HG02970 (cell line): ENCODE measurements around the gene NPTX1.

Experiments
- ATAC-seq: cut with Tn5 transposase; IDR thresholded peaks from one replicate; pipeline ENCODE4 v1.9.1; 2021; ENCODE audit warnings: mild to moderate bottlenecking, moderate library complexity, moderate number of reproducible peaks; ENCODE audit not compliant: unreplicated experiment, low FRiP score

NPTX1 gene

GRCh38 chr17:80504686-80505413 is 28.4 kb upstream of the NPTX1 start:
- no peak for ATAC-seq

DNA sequence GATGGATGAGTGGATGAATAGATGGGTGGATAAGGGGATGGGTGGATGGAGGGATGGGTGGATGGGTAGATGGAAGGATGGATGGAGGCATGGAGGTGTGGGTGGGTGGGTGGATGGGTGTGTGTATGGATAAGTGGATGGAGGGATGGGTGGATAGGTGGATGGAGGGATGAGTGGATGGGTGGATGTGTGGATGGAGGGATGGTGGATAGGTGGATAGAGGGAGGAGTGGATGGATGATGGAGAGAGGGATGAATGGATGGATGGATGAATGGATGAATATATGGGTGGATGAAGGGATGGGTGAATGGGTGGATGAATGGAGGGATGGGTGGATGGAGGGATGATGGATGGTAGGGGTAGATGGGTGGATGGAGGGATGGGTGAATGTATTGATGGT is 27.5 kb upstream of the NPTX1 start:
- ATAC-seq = no peak

DNA sequence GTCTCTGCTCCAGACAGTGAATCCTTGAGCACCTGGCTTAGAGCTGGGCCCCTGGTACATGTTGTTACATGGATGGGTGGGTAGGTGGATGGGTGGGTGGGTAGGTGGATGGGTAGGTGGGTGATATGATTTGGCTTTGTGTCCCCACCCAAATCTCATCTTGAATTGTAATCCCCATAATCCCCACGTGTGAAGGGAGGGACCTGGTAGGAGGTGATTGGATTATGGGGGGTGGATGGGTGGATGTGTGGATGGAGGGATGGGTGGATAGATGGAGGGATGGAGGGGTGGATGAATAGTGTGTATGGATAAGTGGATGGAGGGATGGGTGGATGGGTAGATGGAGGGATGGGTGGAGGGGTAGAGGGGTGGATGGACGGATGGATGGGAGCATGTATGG is 26.6 kb upstream of the NPTX1 start:
- ATAC-seq = no peak

GRCh38 chr17:80502578-80502877 is 26.1 kb upstream of the NPTX1 start:
- no peak for ATAC-seq

DNA sequence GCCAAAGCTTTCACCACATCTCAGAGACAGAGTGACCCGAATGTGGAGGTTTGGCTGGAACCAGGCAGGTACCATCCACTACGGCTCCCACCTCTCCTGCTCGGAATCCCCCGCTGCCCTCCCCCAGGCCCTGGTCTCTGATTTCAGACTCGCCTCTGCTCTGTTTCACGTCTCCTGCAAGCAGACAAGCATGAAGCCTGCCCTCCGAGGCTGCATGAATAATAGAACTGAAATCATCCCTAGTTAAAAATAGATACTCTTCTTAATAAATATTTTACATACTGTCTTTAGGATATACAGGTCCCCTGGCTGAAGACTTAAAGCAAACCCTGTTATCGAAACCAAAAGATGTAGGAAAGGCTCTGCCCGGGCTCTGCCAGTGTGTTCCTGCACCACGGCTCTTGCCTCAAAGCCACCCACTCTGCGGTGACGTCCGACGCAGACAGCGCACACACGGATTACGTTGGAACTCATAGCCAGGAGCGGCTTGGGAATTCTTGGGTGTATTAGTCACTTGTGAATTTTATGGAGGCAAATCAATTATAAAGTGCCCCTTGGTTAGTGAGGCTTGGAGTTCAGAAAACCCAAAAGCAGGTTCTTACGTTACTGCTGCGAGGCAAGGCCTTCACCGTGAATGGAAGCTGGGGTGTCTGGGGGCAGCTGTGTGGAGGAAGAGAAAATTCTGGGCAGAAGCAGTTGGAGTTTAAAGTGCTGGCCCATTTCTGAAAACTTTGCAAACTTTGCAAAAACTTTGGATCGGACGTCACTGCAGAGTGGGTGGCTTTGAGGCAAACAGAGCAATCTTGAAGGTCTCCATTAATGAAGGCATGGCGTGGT is 25.6 kb upstream of the NPTX1 start:
- no peak for ATAC-seq

DNA sequence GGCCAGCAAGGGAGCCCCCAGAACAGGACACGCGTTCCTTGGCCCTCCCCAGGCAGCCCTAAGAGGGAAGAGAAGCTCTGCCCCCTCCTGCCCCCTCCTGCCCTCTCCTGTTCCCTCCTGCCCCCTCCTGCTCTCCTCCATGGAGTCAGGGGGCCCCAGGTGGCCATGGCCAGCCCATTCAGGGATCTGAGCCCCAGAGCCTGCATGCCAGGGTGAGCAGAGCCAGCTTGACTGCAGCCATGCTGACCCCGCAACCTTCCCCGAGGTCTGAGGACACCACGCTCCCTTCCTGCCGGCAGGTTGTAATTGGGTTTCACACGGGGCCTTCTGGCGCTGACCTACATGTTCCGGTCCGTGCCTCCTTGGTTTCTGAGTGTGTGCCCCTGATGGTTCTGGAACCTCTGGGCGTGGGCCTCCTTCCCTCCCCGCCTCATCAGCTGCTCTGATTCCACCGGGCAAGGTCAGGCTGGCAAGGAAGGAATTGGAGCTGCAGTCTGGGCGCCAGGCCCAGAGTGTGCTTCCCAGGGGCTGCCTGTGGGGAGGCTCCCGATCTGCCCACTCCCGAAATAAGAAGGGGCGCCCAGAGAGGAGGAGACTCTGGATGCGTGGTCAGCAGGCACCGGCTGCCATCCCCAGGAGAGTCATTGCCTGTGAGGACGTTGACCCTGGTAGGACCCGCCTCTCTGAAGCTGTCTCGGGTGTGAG is 23.7 kb upstream of the NPTX1 start:
- no peak for ATAC-seq

DNA sequence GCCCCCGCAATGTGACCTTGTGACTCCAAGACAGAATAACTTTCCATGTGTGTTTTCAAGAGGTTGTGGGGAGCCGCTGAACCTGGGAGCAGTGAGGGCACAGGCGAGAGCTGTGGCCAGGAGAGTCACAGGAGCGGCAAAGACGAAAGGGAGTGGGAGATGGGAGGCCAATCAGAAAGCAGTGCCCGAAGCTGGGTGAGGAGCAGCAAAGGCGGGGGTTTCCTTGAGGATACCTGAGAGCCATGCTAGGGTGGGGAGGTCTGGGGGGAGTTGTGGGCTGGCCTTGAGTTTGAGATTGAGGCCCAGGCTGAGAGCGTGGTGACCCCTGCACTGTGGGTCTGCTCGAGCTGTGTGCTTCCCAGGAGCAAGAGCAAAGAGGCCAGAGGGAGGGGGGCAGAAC is 23.2 kb upstream of the NPTX1 start:
- ATAC-seq = no peak

- ATAC-seq = no peak
Measured at GRCh38 chr17:80498920-80499410, 22.6 kb upstream of the NPTX1 start.

DNA sequence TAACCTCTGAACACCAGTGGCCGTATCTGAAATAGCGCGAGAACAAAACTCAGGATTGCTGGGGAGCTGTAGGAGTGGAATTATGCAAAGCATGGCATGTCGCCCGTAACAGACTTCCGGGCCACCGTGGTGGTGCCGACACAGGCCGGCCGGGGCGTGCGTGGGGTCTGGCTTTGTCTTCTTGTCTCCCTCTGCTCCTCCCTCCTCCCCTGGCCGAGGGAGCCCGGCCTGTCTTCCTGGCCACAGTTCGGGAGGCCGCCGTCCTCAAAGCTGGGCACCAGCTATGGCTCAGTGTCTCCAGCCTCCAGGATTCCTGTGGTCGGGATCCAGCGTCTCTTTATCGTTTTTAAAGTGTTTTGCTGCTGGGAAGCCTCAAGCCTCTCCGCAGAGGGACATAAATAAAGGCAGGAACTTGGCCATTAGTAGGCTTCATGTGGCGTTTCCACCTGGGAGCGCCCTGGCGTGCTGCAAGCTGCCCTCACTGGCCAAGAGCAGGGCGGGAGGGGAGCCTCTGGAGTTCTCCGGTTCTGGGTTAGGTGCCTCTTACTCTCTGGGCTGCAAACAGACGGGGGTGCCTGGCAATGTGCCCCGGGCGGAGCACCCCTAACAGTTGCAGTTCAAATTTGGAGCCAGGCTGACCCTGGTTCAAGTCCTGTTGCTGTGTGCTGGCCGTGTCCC is 22.0 kb upstream of the NPTX1 start:
- no peak for ATAC-seq

DNA sequence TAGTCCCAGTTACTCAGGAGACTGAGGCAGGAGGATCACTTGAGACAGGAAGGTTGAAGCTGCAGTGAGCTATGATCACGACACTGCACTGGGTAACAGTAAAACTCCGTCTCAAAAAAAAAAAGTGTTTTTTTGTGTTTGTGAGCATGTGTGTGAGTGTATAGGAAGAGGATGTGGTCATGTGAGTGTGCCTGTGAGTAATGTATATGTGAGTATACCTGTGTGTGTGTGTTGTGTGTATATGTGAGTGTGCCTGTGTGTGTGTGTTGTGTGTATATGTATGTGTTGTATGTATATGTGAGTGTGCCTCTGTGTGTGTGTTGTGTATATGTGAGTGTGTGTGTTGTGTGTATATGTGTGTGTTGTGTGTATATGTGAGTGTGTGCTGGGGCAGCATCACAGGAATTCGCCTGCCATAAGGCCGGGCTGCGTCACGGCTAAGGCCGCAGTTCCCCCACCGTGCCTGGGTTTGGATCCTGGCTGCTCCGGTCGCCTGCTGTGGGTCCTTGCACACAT is 21.4 kb upstream of the NPTX1 start:
- ATAC-seq = no peak

DNA sequence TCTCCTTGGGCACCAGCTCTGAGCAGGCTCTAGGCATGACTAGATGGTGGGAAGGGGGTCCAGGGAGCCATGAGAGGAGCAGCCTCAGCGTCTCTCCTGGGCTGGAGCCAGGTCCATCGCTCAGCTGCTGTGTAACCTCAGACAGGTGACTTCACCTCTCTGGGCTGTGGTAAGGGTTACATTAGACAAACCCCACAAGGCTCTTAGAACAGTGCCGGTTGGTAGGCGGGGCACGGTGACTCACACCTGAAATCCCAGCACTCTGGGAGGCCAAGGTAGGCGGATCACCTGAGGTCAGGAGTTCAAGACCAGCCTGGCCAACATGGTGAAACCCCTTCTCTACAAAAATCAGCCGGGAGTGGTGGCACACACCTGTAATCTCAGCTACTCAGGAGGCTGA is 18.1 kb upstream of the NPTX1 start:
- no peak for ATAC-seq

DNA sequence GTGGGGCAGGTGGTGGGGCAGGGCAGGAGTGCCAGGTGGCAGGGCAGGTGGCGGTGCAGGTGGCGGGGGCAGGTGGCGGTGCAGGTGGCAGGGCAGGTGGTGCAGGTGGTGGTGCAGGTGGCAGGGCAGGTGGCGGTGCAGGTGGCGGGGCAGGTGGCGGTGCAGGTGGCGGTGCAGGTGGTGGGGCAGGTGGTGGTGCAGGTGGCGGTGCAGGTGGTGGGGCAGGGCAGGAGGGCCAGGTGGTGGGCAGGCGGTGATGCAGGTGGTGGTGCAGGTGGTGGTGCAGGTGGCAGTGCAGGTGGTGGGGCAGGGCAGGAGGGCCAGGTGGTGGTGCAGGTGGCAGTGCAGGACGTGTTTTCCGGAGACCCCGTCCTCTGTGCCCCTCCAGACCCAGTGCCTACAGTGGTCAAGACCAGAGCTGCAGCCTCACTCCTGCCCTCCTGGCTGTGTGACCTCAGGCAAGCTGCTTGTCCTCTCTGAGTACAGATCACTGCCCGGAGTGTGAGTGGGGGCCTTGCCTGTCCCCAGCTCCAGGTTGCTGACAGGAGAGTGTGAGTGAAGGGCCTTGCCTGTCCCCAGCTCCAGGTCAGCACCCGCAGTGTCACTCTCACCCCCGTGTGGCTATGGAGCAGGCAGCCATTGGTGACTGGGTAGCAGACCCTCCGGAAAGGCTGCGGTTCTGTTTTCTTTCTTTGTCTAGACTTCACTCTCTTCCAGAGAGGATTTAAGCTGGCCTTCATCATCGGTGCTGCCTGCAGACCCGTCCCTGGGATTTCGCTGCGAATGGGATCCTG is 16.1 kb upstream of the NPTX1 start:
- no peak for ATAC-seq

DNA sequence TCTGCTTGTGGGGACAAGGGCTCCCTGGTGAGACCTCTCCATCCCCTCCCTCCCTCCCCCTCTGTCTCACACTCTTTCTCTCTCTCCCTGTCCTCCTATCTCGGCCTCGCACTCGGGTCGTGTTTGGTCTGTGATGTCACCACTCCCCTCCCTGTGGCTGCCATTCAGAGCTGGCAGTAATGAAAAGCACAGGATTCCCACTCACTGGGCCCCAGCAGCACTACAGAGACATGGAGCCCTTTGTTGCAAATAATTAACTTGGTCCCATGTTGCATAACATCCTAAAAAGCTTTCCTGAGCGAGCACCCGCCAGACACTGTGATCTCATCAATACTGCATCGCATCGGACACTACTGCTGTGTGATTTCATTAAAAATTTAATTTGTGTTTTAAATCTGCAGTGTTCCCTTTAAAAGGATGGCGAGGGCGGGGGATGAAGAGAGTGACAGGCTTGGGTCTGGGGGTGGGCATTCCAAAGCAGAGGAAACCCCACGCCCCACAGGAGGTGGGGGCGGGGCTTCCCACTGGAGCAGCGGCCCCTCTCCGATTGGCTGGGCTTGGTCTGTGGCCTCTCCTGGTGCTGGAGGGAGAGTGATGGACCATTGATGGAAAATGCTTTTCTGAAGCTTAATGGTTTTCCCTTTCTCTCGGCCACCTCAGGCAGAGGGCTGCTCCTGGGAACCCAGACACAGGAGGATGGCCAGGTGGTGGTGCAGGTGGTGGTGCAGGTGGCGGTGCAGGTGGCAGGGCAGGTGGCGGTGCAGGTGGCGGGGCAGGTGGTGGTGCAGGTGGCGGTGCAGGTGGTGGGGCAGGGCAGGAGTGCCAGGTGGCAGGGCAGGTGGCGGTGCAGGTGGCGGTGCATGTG is 15.3 kb upstream of the NPTX1 start:
- no peak for ATAC-seq

DNA sequence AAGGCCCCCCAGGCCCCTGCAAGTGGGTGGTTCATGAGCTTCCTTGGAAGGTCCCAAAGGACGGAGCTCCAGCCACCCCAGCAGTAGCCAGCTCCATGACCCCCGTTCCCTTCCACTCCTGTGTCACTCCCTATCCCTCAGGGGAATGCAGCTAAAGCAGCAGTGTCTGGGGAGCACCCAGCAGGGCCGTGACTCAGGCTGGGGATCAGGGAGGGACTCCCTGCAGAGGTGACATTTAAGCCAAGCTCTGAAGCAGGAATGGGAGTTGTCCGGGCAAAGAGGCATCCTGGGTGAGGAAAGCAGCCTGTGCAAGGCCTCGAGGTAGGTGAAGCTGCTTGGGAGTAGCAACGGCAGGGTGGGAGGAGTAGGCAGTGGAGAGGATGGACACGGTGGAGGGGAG is 11.1 kb upstream of the NPTX1 start:
- no peak for ATAC-seq

DNA sequence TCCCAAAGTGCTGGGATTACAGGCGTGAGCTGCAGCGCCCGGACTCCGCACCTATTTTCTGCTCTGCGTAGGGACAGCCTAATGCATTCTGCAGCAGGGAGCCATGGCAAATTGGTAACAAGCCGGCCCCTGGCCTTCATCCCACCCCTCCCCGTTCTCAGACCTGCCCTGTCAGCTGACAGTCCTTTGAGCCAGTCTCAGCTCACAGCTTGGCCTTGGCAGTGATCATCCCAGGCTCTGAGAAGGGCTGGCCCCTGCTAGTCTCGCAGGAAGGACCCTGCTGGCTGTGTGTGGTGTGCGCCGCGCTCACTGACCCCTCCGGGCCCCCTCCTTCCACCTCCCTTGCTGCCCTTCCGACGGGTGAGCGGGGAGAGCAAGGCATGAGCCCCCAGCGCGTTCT is 10.3 kb upstream of the NPTX1 start:
- ATAC-seq = no peak

GRCh38 chr17:80485846-80486245 is 9.4 kb upstream of the NPTX1 start:
- ATAC-seq = no peak

GRCh38 chr17:80482555-80483308 is 6.3 kb upstream of the NPTX1 start:
- ATAC-seq = no peak

DNA sequence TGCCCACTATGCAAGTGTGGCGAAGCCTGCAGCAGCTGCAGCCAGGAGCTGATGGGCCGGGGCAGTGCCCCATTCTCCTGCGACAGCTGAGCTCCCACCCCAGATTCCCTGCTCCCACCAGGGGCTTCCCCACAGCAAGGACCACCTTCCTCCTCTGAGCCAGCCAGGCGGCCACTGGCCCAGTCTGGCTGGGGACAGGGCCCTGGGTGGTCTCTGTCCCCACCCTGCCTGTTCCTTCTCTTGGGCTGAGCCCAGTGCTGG is 5.6 kb upstream of the NPTX1 start:
- no peak for ATAC-seq
